HepG2 (cell line): ENCODE data around the gene FAM25A. TPM values are rescaled to one million over a fixed set of nuclear protein-coding genes. Genes with fewer than 3 reads are reported as not detected.
"Not testable (repeated sequence)": the region's sequence is repeated elsewhere in the genome, so short reads cannot be mapped to it uniquely, and the experiment has no call there.

Experiments used
- ATAC-seq: fragments of 200-7000 bp; cut with Tn5 transposase; 3 replicates; pipeline ENCODE4 v1.9.1; 2020; ENCODE audit warnings: mild to moderate bottlenecking, moderate library complexity
- BruUV-seq: library from RNA; stranded (reverse); fragments of 400-500 nt; replicated peaks from 2 replicates; lab custom pipeline; 2021; lab: Mats Ljungman, UMichigan
- CTCF ChIA-PET: fragments of 300-600 bp; formaldehyde crosslinking; extraction: SDS; loops from one replicate; lab custom pipeline; 2021; ENCODE audit warnings: low total read pairs, inconsistent platforms, low intra/inter-chr PET ratio; lab: Yijun Ruan, JAX
- POLR2A ChIA-PET: fragments of 350-600 bp; sonication (Branson Sonifier 250); formaldehyde crosslinking; loops from one replicate; lab custom pipeline; 2020; ENCODE audit warnings: antibody characterized with exemption, inconsistent platforms; lab: Yijun Ruan, JAX
- DNase-seq: peaks from one replicate; pipeline ENCODE4 v3.0.0-alpha.2; 2015; ENCODE audit warnings: low spot score
- FAIRE-seq: peaks from 3 replicates; lab custom pipeline; 2011; peaks lifted over from hg19 to GRCh38; lab: Jason Lieb, UNC
- H2AFZ ChIP-seq: one replicate; pipeline ENCODE4 v1.6.1; 2011; ENCODE audit warnings: low read length, inconsistent platforms
- H3K27ac ChIP-seq: fragments of 300-600 bp; 3 replicates; pipeline ENCODE4 v1.8.0; 2011; ENCODE audit warnings: mixed run types, mild to moderate bottlenecking, mixed read lengths, low read length, inconsistent platforms; ENCODE audit not compliant: insufficient read depth; ENCODE audit errors: extremely low read length
- H3K27me3 ChIP-seq, 2 experiments: fragments of 200-600 bp in 1 of 2; 2 replicates in 1 of 2; 3 replicates in 1 of 2; pipeline versions ENCODE4 v1.6.0 to v1.8.0; 2011; ENCODE audit warnings: low read length in 2 of 2, mild to moderate bottlenecking in 2 of 2, moderate library complexity in 2 of 2, inconsistent platforms in 1 of 2; ENCODE audit not compliant: insufficient read depth in 2 of 2, control insufficient read depth in 1 of 2
- H3K36me3 ChIP-seq, 2 experiments: fragments of 200-600 bp in 1 of 2; replicated peaks in 1 of 2; 2 replicates in 1 of 2; 3 replicates in 1 of 2; pipeline versions ENCODE4 v1.5.1 to v1.8.0; 2011; ENCODE audit warnings: low read length in 2 of 2, inconsistent platforms in 1 of 2; ENCODE audit not compliant: insufficient read depth in 2 of 2, control insufficient read depth in 1 of 2
- H3K4me1 ChIP-seq: 2 replicates; pipeline ENCODE4 v1.5.1; 2012; ENCODE audit warnings: low read length, inconsistent platforms; ENCODE audit not compliant: insufficient read depth
- H3K4me2 ChIP-seq: 2 replicates; pipeline ENCODE4 v1.6.0; 2011; ENCODE audit warnings: low read depth, low read length, inconsistent platforms
- H3K4me3 ChIP-seq, 3 experiments: fragments of 200-600 bp in 1 of 3; sonication (generic), shearing (Covaris generic) in 1 of 3; replicated peaks in 1 of 3; 2 replicates each; pipeline ENCODE4 v1.5.1; 2011 to 2016; ENCODE audit warnings: low read length in 3 of 3, inconsistent platforms in 2 of 3, low read depth in 2 of 3, mild to moderate bottlenecking in 2 of 3, control low read depth in 1 of 3, mixed read lengths in 1 of 3; ENCODE audit not compliant: insufficient read depth in 1 of 3
- H3K79me2 ChIP-seq: one replicate; pipeline ENCODE4 v1.6.1; 2011; ENCODE audit warnings: low read length, inconsistent platforms; ENCODE audit not compliant: insufficient read depth
- H3K9ac ChIP-seq: 2 replicates; pipeline ENCODE4 v1.6.0; 2011; ENCODE audit warnings: mild to moderate bottlenecking, low read depth, low read length, inconsistent platforms; ENCODE audit not compliant: insufficient read depth
- H3K9me3 ChIP-seq: 2 replicates; pipeline ENCODE4 v1.5.1; 2012; ENCODE audit warnings: mild to moderate bottlenecking, low read length
- H4K20me1 ChIP-seq: 2 replicates; pipeline ENCODE4 v1.6.0; 2011; ENCODE audit warnings: inconsistent platforms, mild to moderate bottlenecking, low read length, moderate library complexity; ENCODE audit not compliant: insufficient read depth
- HMG20B ChIP-seq: conservative IDR thresholded peaks from 2 replicates; pipeline ENCODE4 v1.6.1; 2016; ENCODE audit warnings: missing genetic modification reagents, missing compliant biosample characterization
- NFE2L1 ChIP-seq: sonication (generic); formaldehyde crosslinking; IDR thresholded peaks from 2 replicates; pipeline ENCODE4 v1.4.0; 2020; ENCODE audit warnings: missing genetic modification reagents, mild to moderate bottlenecking, borderline replicate concordance
- NFYB ChIP-seq: sonication (generic); formaldehyde crosslinking; IDR thresholded peaks from 2 replicates; pipeline ENCODE4 v1.4.0; 2020; ENCODE audit warnings: missing genetic modification reagents
- NFYC ChIP-seq: IDR thresholded peaks from 2 replicates; pipeline ENCODE4 v1.6.1; 2016; ENCODE audit warnings: missing genetic modification reagents, missing compliant biosample characterization
- ZNF850 ChIP-seq: sonication (generic); formaldehyde crosslinking; conservative IDR thresholded peaks from 2 replicates; pipeline ENCODE4 v1.9.0; 2021; ENCODE audit warnings: mild to moderate bottlenecking, missing genetic modification reagents
- WGBS: methylation state at CpG from one replicate; pipeline ENCODE4 v1.1.6; 2017; ENCODE audit warnings: low lambda C conversion rate; 5-methylcytosine and 5-hydroxymethylcytosine counted together
- in situ Hi-C: cut with HindIII; loops from 2 replicates; pipeline ENCODE4 v1.10.0; 2017; ENCODE audit warnings: low pct_unique_long_range_greater_than_20kb; ENCODE audit not compliant: extremely low pct_ligation_motif_present
- intact Hi-C: fragments of 100-400 bp; cut with micrococcal nuclease; formaldehyde crosslinking; loops from one replicate; pipeline ENCODE4 v1.10.0; 2022; ENCODE audit not compliant: unreplicated experiment
- polyA plus RNA-seq, 8 experiments: library from polyadenylated mRNA; depleted of rRNA in 3 of 8; stranded (reverse) in 7 of 8; unstranded in 1 of 8; fragments of >200 nt; fragmentation: Illumina TruSeq in 4 of 8; extraction: Trizol in 4 of 8; gene quantifications; 2 replicates each; pipeline versions ENCODE4 v1.2.1 to v1.2.3, GENCODE V29; 2011 to 2016; ENCODE audit warnings: low read depth in 4 of 8, missing spikeins in 1 of 8, mixed read lengths in 1 of 8; ENCODE audit not compliant: insufficient read depth in 1 of 8
- total RNA-seq, 5 experiments: library from RNA; depleted of rRNA; stranded (reverse); fragments of >200 nt; fragmentation: Illumina TruSeq; extraction: Trizol; gene quantifications; 2 replicates each; pipeline ENCODE4 v1.2.3, GENCODE V29; 2016; ENCODE audit warnings: low read depth in 1 of 5

The FAM25A gene
- total and polyA plus RNA-seq, 2 of the 13 experiments (the other 11 are each of a cell fraction or from before 2014, with no cell fraction given), result not detected

GRCh38 chr10:87030419-87030818, 10.3 kb downstream of the FAM25A start:
- FAIRE-seq, H3K4me3 ChIP-seq, H3K9ac ChIP-seq, H3K79me2 ChIP-seq, ATAC-seq, DNase-seq, intact Hi-C loops, CTCF ChIA-PET, POLR2A ChIA-PET, H4K20me1 ChIP-seq, in situ Hi-C loops, H3K36me3 ChIP-seq, H3K27me3 ChIP-seq, H3K9me3 ChIP-seq, H2AFZ ChIP-seq, H3K4me1 ChIP-seq, H3K27ac ChIP-seq, BruUV-seq, H3K4me2 ChIP-seq: not testable (repeated sequence)
- TF ChIP-seq NFYB (peak; percentile 52; the same call in 1 of the 2 replicates), NFYC (CRISPR knock-in tag) (peak; percentile 39)
- WGBS, result 0% methylated on average over 1 of the region's 1 CpG

GRCh38 chr10:87030912-87031635, 11.0 kb downstream of the FAM25A start:
- no peak overlapping the region for H3K27ac ChIP-seq
- ChIA-PET CTCF (no interaction called here), POLR2A (no interaction called here)
- no peaks in the 10 kb centered on the region for H3K36me3 ChIP-seq
- WGBS, result 78% methylated on average over 10 of the region's 28 CpGs
- no peak for FAIRE-seq
- no peaks in the 10 kb centered on the region for H3K27me3 ChIP-seq
- no peaks in the 10 kb centered on the region for H3K79me2 ChIP-seq
- H3K4me1 ChIP-seq, result peaks cover 6% of the 10 kb centered on the region
- no peak for DNase-seq
- peak; percentile 99 for TF ChIP-seq ZNF850 (CRISPR knock-in tag)
- TF ChIP-seq HMG20B (CRISPR knock-in tag), result no peak
- TF ChIP-seq NFE2L1 (CRISPR knock-in tag), result no peak
- no peak overlapping the region for H3K9ac ChIP-seq
- ATAC-seq, result no peak
- BruUV-seq, result no TSS peak
- no peak overlapping the region for H2AFZ ChIP-seq
- in situ Hi-C loops (no loop called here), intact Hi-C loops (no loop called here)
- no peaks in the 10 kb centered on the region for H4K20me1 ChIP-seq
- H3K4me3 ChIP-seq, result no peak overlapping the region
- no peak overlapping the region for H3K4me2 ChIP-seq
- no peaks in the 10 kb centered on the region; the same call in 1 of the 2 replicates for H3K9me3 ChIP-seq
